ENCODE data around the gene CYBC1.

CYBC1 gene

GRCh38 chr17:82444941-82445521, 5.5 kb downstream of the CYBC1 start:
- Histone ChIP-seq H3K4me3 (replicated peaks; ENCODE audit: insufficient read depth, low read length) (no peak overlapping the region), H3K27ac (replicated peaks) (no peak overlapping the region), H3K27me3 (ENCODE audit: insufficient read depth, poor library complexity, severe bottlenecking) (no peaks in the 10 kb centered on the region)
- TF ChIP-seq GABPA (IDR thresholded peaks at IDR 0.05; ENCODE audit: low read depth): no peak
- no peak for TF ChIP-seq POLR2AphosphoS5 (IDR thresholded peaks at IDR 0.05; ENCODE audit: low read depth)
- no peak for TF ChIP-seq REST (IDR thresholded peaks at IDR 0.05; ENCODE audit: insufficient replicate concordance, low read depth)
- no peak for TF ChIP-seq SPI1 (IDR thresholded peaks at IDR 0.05; ENCODE audit: borderline replicate concordance, low read depth)
- TF ChIP-seq, protein P1, sequence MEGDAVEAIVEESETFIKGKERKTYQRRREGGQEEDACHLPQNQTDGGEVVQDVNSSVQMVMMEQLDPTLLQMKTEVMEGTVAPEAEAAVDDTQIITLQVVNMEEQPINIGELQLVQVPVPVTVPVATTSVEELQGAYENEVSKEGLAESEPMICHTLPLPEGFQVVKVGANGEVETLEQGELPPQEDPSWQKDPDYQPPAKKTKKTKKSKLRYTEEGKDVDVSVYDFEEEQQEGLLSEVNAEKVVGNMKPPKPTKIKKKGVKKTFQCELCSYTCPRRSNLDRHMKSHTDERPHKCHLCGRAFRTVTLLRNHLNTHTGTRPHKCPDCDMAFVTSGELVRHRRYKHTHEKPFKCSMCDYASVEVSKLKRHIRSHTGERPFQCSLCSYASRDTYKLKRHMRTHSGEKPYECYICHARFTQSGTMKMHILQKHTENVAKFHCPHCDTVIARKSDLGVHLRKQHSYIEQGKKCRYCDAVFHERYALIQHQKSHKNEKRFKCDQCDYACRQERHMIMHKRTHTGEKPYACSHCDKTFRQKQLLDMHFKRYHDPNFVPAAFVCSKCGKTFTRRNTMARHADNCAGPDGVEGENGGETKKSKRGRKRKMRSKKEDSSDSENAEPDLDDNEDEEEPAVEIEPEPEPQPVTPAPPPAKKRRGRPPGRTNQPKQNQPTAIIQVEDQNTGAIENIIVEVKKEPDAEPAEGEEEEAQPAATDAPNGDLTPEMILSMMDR (IDR thresholded peaks at IDR 0.05; ENCODE audit: insufficient read depth, low read length): no peak
- no peak for DNase-seq (ENCODE audit: low read depth in 1 of 2, low spot score in 1 of 2)

DNA sequence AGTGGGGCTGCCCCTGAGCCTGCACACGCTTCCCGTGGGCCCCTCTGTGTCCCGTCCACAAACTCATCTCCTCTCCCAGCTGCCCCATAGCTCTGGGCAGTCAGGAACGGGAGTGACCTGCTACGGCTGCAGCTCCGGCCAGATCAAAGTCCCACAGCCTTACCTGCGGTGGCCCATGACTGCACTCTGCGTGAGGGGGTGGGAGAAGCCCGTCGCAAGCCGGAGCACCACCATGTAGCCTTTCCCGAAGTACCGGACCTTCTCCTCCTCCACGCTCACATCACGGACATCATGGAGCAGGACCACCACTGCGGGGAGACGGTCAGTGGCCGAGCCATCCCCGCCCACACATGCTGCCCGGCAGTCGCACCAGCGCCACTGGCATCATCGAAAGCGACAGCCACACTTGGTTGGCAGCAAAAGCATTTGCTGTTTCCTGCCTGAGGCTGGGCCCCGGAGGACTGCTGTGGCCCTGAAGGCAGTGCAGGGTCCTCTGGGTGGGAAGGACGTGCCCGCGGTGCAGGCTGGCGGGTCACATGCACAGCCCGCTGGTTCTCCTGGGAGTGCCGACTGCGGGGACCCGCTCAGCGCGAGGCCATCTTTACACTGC, 6.2 kb downstream of the CYBC1 start:
- no peak for DNase-seq (ENCODE audit: low read depth in 1 of 2, low spot score in 1 of 2)
- Histone ChIP-seq H3K27me3 (ENCODE audit: insufficient read depth, poor library complexity, severe bottlenecking) (no peaks in the 10 kb centered on the region), H3K27ac (replicated peaks) (no peak overlapping the region), H3K4me3 (replicated peaks; ENCODE audit: insufficient read depth, low read length) (no peak overlapping the region)
- TF ChIP-seq SPI1 (IDR thresholded peaks at IDR 0.05; ENCODE audit: borderline replicate concordance, low read depth) (no peak), POLR2AphosphoS5 (IDR thresholded peaks at IDR 0.05; ENCODE audit: low read depth) (no peak; the same call in 1 of the 2 replicates), REST (IDR thresholded peaks at IDR 0.05; ENCODE audit: insufficient replicate concordance, low read depth) (no peak), GABPA (IDR thresholded peaks at IDR 0.05; ENCODE audit: low read depth) (no peak)
- TF ChIP-seq, protein P1 (IDR thresholded peaks at IDR 0.05; ENCODE audit: insufficient read depth, low read length): no peak

DNA sequence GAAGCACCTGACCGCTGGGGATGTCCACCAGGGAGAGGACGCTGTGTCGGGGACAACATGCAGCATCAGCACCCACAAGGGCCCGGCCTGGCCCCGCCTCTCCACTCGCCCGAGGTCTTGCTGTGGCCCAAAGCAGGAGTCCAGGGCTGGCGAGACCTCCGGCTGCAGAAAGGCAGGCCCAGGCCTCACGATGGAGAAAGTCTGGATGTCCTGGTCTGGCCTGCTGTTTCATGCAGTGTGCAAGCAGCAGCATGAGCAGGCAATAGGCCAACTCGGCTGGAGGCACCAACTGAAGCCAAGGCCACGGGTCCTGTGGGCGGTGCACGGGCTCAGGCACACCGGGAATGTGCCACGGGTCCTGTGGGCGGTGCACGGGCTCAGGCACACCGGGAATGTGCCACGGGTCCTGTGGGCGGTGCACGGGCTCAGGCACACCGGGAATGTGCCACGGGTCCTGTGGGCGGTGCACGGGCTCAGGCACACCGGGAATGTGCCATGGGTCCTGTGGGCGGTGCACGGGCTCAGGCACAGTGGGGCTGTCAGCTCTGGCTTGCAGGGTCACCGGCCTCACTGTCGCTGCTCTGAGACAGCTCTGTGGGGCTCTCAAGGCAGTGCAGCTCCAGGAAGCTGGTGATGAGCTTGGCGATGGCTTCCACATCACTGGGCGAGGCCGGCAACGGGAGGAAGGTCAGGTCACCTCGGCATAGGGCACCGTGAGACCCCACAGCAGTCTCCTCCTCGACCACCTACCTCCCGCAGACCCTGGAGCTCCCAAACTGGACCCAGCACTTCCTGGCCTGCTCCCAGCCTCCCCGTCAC, 6.9 kb downstream of the CYBC1 start:
- TF ChIP-seq SPI1 (IDR thresholded peaks at IDR 0.05; ENCODE audit: borderline replicate concordance, low read depth) (no peak), REST (IDR thresholded peaks at IDR 0.05; ENCODE audit: insufficient replicate concordance, low read depth) (no peak), GABPA (IDR thresholded peaks at IDR 0.05; ENCODE audit: low read depth) (no peak), POLR2AphosphoS5 (IDR thresholded peaks at IDR 0.05; ENCODE audit: low read depth) (no peak; the same call in 1 of the 2 replicates)
- TF ChIP-seq, protein P1 (IDR thresholded peaks at IDR 0.05; ENCODE audit: insufficient read depth, low read length): no peak
- no peak for DNase-seq (ENCODE audit: low read depth in 1 of 2, low spot score in 1 of 2)
- H3K4me3 ChIP-seq (replicated peaks; ENCODE audit: insufficient read depth, low read length): no peak overlapping the region
- no peaks in the 10 kb centered on the region for H3K27me3 ChIP-seq (ENCODE audit: insufficient read depth, poor library complexity, severe bottlenecking)
- no peak overlapping the region for H3K27ac ChIP-seq (replicated peaks)

Measured in HL-60 (cell line).